Measurements from ENCODE around the gene MACROD2. TPM values are rescaled to one million over a fixed set of nuclear protein-coding genes. Genes with fewer than 3 reads are reported as not detected.
"Not testable (repeated sequence)": the region's sequence is repeated elsewhere in the genome, so short reads cannot be mapped to it uniquely, and the experiment has no call there.

MACROD2 gene
- total RNA-seq, 1 experiment from 2014 or later = not detected

DNA sequence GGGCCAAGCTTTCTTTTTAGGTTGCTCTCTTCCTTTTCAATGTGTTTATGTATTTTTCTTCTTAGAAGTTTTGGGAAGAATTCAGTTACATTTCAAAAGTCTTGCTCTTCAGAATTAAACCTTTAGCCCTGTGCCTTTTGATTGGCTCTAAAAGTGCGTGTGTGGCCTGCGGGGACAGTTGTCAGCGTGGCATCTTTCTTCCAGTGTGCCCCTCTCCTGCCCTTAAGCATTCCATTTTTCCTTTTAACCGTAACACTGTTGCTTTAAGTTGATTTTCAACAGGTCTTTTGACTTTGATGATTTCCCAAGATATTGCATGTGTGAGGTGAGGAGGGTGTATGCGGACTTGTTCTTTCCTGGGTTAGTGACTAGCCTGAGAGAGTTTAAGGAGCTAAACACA lies 1341.2 kb downstream of the MACROD2 start:
- no peaks in the 10 kb centered on the region for H3K4me1 ChIP-seq (replicated peaks)
- no peak for DNase-seq (ENCODE audit: low read depth in 1 of 2, low spot score in 2 of 2)
- H3K27me3 ChIP-seq (replicated peaks) = no peaks in the 10 kb centered on the region
- no peak overlapping the region for H3K4me3 ChIP-seq
- no peaks in the 10 kb centered on the region for H3K36me3 ChIP-seq
- no peaks in the 10 kb centered on the region for H3K9me3 ChIP-seq (replicated peaks)
- no peak overlapping the region for H3K27ac ChIP-seq

DNA sequence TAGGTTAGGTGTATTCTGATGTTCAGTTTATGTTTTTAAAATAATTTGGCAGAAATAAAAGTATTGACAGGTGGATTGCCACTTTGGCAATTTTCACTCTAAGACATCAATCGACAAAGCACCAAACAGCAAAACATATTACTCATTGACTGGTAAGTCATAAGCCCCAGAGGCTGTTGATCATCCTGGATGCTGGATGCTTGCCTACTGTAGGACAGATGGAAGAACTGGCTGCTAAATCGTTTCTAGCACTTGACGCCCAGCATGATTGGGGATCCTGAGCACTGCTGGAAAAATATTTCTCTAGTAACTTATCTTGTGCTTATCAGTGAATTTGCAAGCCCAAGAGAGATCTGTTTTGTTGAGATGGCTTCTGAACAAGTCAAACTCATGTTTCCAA lies 1343.9 kb downstream of the MACROD2 start:
- H3K27me3 ChIP-seq (replicated peaks) = no peaks in the 10 kb centered on the region
- H3K4me1 ChIP-seq (replicated peaks) = no peaks in the 10 kb centered on the region
- no peaks in the 10 kb centered on the region for H3K36me3 ChIP-seq
- peaks cover 2% of the 10 kb centered on the region; the same call in 1 of the 2 replicates for H3K9me3 ChIP-seq (replicated peaks)
- DNase-seq (ENCODE audit: low read depth in 1 of 2, low spot score in 2 of 2) = no peak
- no peak overlapping the region for H3K27ac ChIP-seq
- no peak overlapping the region for H3K4me3 ChIP-seq

DNA sequence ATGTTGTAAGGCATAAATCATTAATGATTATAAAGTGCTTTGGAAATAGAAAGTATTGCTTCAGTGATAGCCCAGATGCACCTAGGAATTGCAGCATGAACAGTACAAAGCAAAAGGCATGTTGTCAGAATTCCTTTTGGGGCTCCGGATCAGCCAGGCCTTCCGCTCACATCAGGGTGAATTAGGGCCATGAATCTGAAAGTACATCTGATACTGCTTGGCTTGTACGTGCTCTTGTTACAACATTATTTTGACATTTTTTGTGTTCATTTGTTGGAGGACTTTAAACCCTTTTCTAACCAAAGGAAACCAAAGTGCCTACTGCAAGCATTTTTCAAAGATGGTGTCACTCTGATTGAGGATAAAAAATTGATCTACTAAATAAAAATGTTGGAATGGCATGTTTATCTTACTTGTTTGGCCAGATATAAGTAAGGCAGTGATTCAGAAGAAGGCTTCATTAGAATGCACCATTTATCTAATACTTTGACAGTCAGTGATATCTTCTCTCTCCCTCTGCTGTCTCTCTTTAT lies 1347.7 kb downstream of the MACROD2 start:
- DNase-seq (ENCODE audit: low read depth in 1 of 2, low spot score in 2 of 2) = no peak
- Histone ChIP-seq H3K4me3 (no peak overlapping the region), H3K36me3 (no peaks in the 10 kb centered on the region), H3K27ac (no peak overlapping the region), H3K27me3 (replicated peaks) (no peaks in the 10 kb centered on the region), H3K9me3 (replicated peaks) (peaks cover 2% of the 10 kb centered on the region; the same call in 1 of the 2 replicates), H3K4me1 (replicated peaks) (no peaks in the 10 kb centered on the region)

DNA sequence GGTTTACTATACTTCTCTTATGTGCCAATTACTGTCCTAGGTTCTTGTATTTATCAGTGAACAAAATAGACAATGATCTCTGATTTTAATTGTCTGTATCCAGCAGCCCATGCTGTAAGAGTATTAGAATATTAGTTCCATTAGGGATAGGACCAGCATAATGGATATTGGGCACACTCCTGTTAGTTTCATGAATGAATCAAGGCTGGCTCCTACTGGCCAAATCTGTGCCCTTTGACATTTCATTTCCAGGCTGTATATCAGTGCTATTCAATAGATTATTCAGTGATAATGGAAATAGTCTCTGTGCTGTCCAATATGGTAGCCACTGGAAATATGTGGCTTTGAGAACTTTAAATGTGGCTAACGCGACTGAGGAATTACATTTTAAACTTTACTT lies 1350.0 kb downstream of the MACROD2 start:
- Histone ChIP-seq H3K4me1 (replicated peaks) (no peaks in the 10 kb centered on the region), H3K27me3 (replicated peaks) (no peaks in the 10 kb centered on the region), H3K36me3 (no peaks in the 10 kb centered on the region), H3K27ac (no peak overlapping the region), H3K4me3 (no peak overlapping the region), H3K9me3 (replicated peaks) (peaks cover 5% of the 10 kb centered on the region; the same call in 1 of the 2 replicates)
- no peak for DNase-seq (ENCODE audit: low read depth in 1 of 2, low spot score in 2 of 2)

DNA sequence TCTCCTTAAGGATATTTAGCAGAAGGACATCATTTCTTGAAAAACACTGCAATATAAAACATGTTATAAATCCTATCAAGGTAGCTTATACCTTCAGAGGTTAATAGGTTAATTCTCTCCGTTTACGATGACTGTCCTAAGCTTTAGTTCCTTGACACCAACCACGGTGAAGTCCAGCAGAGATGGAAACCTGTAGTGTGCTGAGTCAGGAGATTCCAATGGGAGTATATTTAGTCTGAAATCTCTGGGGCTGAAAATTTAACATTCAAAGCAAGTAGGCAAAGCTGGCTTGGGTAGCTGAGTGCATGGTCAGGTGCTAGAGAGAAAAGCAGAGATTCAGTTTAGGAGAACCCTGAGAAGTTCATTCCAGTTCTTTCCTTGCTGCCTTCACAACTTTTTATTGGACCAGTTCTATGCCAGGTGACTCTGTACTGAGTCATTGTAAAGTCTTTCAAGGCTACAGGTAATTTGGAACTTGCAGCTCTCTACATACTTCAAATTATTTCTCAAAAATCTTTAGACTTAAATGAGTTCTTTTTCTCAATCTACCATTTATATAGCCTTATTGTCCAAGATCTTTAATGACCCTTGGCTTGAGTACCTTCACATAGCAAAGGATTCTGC lies 1351.5 kb downstream of the MACROD2 start:
- Histone ChIP-seq H3K9me3 (replicated peaks) (peaks cover 5% of the 10 kb centered on the region; the same call in 1 of the 2 replicates), H3K36me3 (no peaks in the 10 kb centered on the region), H3K4me3 (no peak overlapping the region), H3K4me1 (replicated peaks) (no peaks in the 10 kb centered on the region), H3K27ac (no peak overlapping the region), H3K27me3 (replicated peaks) (no peaks in the 10 kb centered on the region)
- DNase-seq (ENCODE audit: low read depth in 1 of 2, low spot score in 2 of 2) = no peak

DNA sequence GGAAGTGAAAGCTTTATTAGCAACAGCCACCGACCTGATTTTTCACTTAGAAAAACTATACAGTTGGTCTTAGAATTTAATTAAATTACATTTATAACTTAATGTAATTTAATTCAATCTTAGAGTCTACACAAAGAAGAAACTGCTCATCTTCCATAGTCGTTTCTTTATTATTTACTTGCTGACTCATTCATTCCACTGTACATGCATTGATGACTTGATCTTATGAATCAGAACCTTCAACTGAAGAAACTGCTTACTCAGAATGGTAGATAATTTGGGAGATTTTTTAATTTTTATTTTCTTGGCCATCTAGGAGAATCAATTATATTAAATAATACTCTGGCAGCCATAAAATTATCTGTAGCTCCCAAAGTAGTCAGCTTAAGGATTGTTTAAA lies 1363.7 kb downstream of the MACROD2 start:
- H3K27me3 ChIP-seq (replicated peaks) = no peaks in the 10 kb centered on the region
- no peak for DNase-seq (ENCODE audit: low read depth in 1 of 2, low spot score in 2 of 2)

DNA sequence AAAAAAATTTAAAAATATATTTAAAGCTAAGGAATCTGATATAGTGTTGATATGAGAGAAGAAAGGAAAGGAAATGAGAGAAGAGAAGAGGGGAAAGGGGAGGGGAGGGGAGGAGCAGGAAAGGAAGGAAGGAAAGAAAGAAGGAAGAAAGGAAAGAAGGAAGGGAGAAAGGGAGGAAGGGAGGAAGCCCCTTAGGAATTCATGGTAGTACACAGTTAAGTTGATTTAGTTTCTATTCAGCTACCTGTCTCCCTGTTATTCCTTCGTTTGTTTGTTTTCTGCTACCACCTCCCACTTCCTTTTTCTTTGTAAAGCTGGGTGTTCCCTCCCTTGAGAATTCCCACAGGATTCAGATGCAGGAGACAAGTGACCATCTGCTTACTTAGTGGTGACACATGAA lies 1367.5 kb downstream of the MACROD2 start:
- Histone ChIP-seq H3K9me3 (replicated peaks) (no peaks in the 10 kb centered on the region), H3K36me3 (no peaks in the 10 kb centered on the region), H3K4me1 (replicated peaks) (no peaks in the 10 kb centered on the region), H3K27ac (no peak overlapping the region), H3K27me3 (replicated peaks) (no peaks in the 10 kb centered on the region), H3K4me3 (no peak overlapping the region)
- no peak for DNase-seq (ENCODE audit: low read depth in 1 of 2, low spot score in 2 of 2)

More for the DNA sequence above, 1363.7 kb downstream of the MACROD2 start:
- H3K4me3 ChIP-seq = no peak overlapping the region
- no peaks in the 10 kb centered on the region for H3K36me3 ChIP-seq
- no peaks in the 10 kb centered on the region for H3K4me1 ChIP-seq (replicated peaks)
- H3K9me3 ChIP-seq (replicated peaks) = no peaks in the 10 kb centered on the region
- H3K27ac ChIP-seq = no peak overlapping the region

DNA sequence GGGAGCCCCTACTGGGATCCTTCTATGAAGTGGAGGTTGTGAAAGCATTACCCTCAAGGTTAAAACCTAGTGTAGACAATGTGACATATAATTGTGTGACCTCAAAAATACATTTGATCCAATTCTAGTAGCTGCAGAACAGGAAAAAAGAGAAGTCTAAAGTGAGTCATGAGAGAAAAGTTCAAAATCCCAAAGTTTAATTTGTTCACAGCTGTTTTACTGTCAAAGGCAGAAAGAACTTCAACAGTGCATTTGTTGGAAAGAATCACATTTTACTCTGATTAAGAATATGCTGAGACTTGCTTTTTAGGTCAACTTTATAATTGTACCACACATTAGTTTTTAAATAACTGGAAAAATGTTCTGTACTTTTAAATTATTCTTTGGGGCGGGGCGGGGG lies 1369.5 kb downstream of the MACROD2 start:
- no peaks in the 10 kb centered on the region for H3K4me1 ChIP-seq (replicated peaks)
- no peaks in the 10 kb centered on the region for H3K27me3 ChIP-seq (replicated peaks)
- H3K4me3 ChIP-seq = no peak overlapping the region
- H3K27ac ChIP-seq = no peak overlapping the region
- H3K36me3 ChIP-seq = no peaks in the 10 kb centered on the region
- H3K9me3 ChIP-seq (replicated peaks) = no peaks in the 10 kb centered on the region
- no peak for DNase-seq (ENCODE audit: low read depth in 1 of 2, low spot score in 2 of 2)

DNA sequence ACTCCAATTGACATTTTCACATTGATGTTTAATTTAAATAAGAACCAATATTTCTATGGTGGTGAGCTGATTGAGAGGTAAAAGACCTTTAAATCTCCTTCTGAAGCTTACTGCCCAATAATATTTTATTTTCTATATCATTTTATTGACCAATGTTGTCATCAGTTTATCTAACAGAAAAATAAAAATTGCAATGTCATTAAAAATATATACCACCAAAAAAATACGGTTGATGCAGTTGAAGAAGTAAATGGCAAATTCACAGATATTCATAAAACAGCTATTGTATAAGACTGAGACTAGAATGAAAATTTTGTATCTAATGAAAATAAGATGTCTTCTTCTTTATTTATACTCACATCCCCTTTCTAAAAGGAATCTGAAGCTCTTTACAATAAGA lies 1375.1 kb downstream of the MACROD2 start:
- DNase-seq (ENCODE audit: low read depth in 1 of 2, low spot score in 2 of 2) = no peak
- H3K4me3 ChIP-seq = no peak overlapping the region
- H3K4me1 ChIP-seq (replicated peaks) = no peaks in the 10 kb centered on the region
- H3K27ac ChIP-seq = no peak overlapping the region
- H3K9me3 ChIP-seq (replicated peaks) = no peaks in the 10 kb centered on the region
- H3K27me3 ChIP-seq (replicated peaks) = no peaks in the 10 kb centered on the region
- H3K36me3 ChIP-seq = no peaks in the 10 kb centered on the region

DNA sequence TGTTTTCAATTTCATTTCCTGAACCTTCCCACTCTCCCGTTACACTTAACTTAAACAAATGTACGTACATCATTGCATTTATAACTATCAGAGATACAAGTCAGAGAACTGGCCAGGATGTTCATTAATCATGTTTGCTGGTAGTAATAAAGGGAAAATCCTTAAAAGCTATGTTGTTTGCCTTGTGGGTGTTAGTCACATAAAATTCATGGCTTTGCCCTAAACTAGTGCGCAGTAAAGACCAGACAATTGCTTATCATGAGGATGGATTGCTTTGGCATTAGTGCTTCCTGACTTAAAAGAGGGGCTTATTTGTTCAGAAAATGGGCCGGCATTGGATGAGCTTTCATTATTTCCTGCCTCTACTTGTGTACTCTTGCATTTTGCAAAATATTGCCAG lies 1379.4 kb downstream of the MACROD2 start:
- H3K36me3 ChIP-seq = no peaks in the 10 kb centered on the region
- H3K4me1 ChIP-seq (replicated peaks) = no peaks in the 10 kb centered on the region
- no peaks in the 10 kb centered on the region for H3K9me3 ChIP-seq (replicated peaks)
- H3K27ac ChIP-seq = no peak overlapping the region
- H3K4me3 ChIP-seq = no peak overlapping the region
- DNase-seq (ENCODE audit: low read depth in 1 of 2, low spot score in 2 of 2) = no peak
- no peaks in the 10 kb centered on the region for H3K27me3 ChIP-seq (replicated peaks)

DNA sequence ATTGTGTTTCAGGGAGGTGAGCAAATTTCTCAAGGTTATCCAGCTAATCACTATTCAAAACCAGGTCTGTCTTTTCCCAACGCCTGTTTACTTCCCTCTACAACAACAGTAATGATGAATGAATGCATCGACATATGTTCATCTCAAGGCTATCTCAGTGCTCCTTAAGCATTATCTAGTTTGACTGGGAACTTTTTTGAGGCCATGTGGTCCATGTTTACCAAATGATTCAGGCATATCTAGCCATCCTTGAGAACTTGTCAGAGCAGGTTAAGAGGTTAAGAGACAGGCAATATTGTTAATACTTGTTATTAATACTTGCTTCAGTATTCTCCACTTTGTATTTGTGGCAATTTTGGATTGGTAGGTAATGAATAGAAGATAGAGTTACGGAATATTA lies 1380.5 kb downstream of the MACROD2 start:
- H3K27ac ChIP-seq = no peak overlapping the region
- H3K9me3 ChIP-seq (replicated peaks) = no peaks in the 10 kb centered on the region
- no peak overlapping the region for H3K4me3 ChIP-seq
- no peak for DNase-seq (ENCODE audit: low read depth in 1 of 2, low spot score in 2 of 2)
- no peaks in the 10 kb centered on the region for H3K4me1 ChIP-seq (replicated peaks)
- no peaks in the 10 kb centered on the region for H3K27me3 ChIP-seq (replicated peaks)
- no peaks in the 10 kb centered on the region for H3K36me3 ChIP-seq

DNA sequence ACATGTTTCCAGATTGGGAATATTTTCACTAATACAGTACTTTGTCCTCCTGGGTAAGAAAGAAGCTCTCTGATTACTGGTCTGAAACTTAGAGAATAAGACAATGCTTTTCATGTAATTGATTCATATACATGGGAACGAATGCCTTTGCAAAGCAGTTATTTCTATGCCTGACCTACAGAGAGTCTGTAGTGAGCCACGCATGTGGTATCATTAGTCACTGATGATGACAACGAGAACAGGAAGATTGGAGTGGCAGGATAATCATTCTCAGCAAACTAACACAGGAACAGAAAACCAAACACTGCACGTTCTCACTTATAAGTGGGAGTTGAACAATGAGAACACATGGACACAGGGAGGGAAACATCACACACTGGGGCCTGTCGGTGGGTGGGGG lies 1382.3 kb downstream of the MACROD2 start:
- not testable (repeated sequence) for H3K9me3 ChIP-seq (replicated peaks); H3K27ac ChIP-seq; H3K4me3 ChIP-seq; H3K4me1 ChIP-seq (replicated peaks); DNase-seq (ENCODE audit: low read depth in 1 of 2, low spot score in 2 of 2); H3K27me3 ChIP-seq (replicated peaks); H3K36me3 ChIP-seq

DNA sequence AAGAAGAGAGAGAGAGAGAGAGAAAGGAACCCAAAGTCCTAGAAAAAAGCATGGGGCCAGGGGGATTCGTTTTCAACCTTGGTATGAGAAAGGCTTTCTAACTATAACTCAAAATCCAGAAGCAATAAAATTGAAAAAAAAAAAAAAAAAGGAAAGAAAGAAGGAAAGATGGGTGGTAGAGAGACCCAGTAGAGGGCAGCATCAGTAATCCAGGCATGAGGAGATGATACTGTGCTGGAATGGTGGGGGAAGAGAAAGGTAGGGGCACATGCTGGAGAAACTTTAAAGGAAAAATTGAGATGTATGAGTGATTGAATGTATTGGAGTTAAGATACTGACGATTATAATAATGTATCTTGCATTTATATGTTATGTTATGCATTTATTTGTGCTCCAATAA lies 1382.8 kb downstream of the MACROD2 start:
- H3K9me3 ChIP-seq (replicated peaks) = no peaks in the 10 kb centered on the region
- no peaks in the 10 kb centered on the region for H3K36me3 ChIP-seq
- H3K27me3 ChIP-seq (replicated peaks) = no peaks in the 10 kb centered on the region
- no peak for DNase-seq (ENCODE audit: low read depth in 1 of 2, low spot score in 2 of 2)
- H3K4me3 ChIP-seq = no peak overlapping the region
- no peak overlapping the region for H3K27ac ChIP-seq
- no peaks in the 10 kb centered on the region for H3K4me1 ChIP-seq (replicated peaks)

DNA sequence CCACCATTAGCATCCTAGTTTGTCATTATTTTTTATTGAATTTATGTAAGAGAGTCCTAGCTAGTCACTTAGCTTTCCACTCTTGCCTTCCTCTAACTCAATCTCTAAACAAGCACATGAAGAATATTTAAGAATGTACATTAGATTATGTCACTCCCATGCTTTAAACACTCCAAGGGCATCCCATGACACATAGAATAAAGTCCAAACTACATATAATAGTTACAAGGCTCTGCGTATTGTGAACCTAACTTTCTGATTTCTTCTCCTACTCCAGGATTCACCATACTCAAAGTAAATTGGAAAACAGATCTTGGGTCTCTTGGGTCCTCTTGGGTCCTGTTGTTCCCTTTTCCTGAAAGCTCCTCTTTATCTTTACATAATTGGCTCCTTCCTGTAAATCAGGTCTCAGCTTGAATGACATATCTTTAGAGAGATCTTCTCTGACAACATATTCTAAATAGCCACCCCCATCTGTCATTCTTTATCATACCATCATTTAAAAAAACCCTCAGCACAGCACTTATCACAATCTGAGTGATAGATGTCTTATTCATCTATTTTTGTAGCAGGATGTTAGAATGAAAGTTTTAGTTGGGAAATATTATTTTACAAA lies 1384.5 kb downstream of the MACROD2 start:
- no peaks in the 10 kb centered on the region for H3K36me3 ChIP-seq
- no peak for DNase-seq (ENCODE audit: low read depth in 1 of 2, low spot score in 2 of 2)
- H3K27ac ChIP-seq = no peak overlapping the region
- no peaks in the 10 kb centered on the region for H3K4me1 ChIP-seq (replicated peaks)
- no peaks in the 10 kb centered on the region for H3K27me3 ChIP-seq (replicated peaks)
- H3K9me3 ChIP-seq (replicated peaks) = no peaks in the 10 kb centered on the region
- no peak overlapping the region for H3K4me3 ChIP-seq
